Measurements from ENCODE around the gene H1-8.
A peak's percentile ranks its signal among the peaks of the same experiment; 100 is the strongest.

Gene H1-8

GRCh38 chr3:129596194-129597086 is 53.5 kb downstream of the H1-8 start:
- Mint-ChIP-seq H3K4me3 (peak overlapping the region; percentile 60 to 68 (median 65)), H3K27ac (peak overlapping the region; percentile 99), H3K36me3 (ENCODE audit: low read depth) (no peaks in the 10 kb centered on the region), H3K4me1 (peaks cover 85% of the 10 kb centered on the region), H3K9me3 (no peaks in the 10 kb centered on the region), H3K27me3 (ENCODE audit: low read depth) (no peaks in the 10 kb centered on the region)
- TF ChIP-seq CTCF (IDR thresholded peaks at IDR 0.05; ENCODE audit: unreplicated experiment in 3 of 3) = no peak

- H3K4me1 Mint-ChIP-seq = peaks cover 84% of the 10 kb centered on the region
- peak overlapping the region; percentile 99 for H3K27ac Mint-ChIP-seq
- H3K36me3 Mint-ChIP-seq (ENCODE audit: low read depth) = no peaks in the 10 kb centered on the region
- no peaks in the 10 kb centered on the region for H3K27me3 Mint-ChIP-seq (ENCODE audit: low read depth)
- H3K9me3 Mint-ChIP-seq = no peaks in the 10 kb centered on the region
- H3K4me3 Mint-ChIP-seq = peak overlapping the region; percentile 47 to 65 (median 49)
- TF ChIP-seq CTCF (IDR thresholded peaks at IDR 0.05; ENCODE audit: unreplicated experiment in 3 of 3) = no peak
Measured at GRCh38 chr3:129597087-129597999, 54.4 kb downstream of the H1-8 start.

GRCh38 chr3:129598000-129598381 is 55.0 kb downstream of the H1-8 start:
- H3K9me3 Mint-ChIP-seq = no peaks in the 10 kb centered on the region
- H3K36me3 Mint-ChIP-seq (ENCODE audit: low read depth) = no peaks in the 10 kb centered on the region
- peak overlapping the region; percentile 7 to 61 (median 48) for H3K4me3 Mint-ChIP-seq
- no peak for TF ChIP-seq CTCF (IDR thresholded peaks at IDR 0.05; ENCODE audit: unreplicated experiment in 3 of 3)
- no peaks in the 10 kb centered on the region for H3K27me3 Mint-ChIP-seq (ENCODE audit: low read depth)
- H3K27ac Mint-ChIP-seq = peak overlapping the region; percentile 99
- peaks cover 85% of the 10 kb centered on the region for H3K4me1 Mint-ChIP-seq

- Mint-ChIP-seq H3K36me3 (ENCODE audit: low read depth) (no peaks in the 10 kb centered on the region), H3K27ac (peak overlapping the region; percentile 99), H3K27me3 (ENCODE audit: low read depth) (no peaks in the 10 kb centered on the region), H3K9me3 (no peaks in the 10 kb centered on the region), H3K4me3 (peak overlapping the region in 2 of 3 experiments; percentile 36 to 48), H3K4me1 (peaks cover 85% of the 10 kb centered on the region)
- TF ChIP-seq CTCF (IDR thresholded peaks at IDR 0.05; ENCODE audit: unreplicated experiment in 3 of 3) = no peak
Measured at GRCh38 chr3:129598484-129598883, 55.5 kb downstream of the H1-8 start.

- Mint-ChIP-seq H3K36me3 (ENCODE audit: low read depth) (no peaks in the 10 kb centered on the region), H3K27me3 (ENCODE audit: low read depth) (peaks cover 3% of the 10 kb centered on the region), H3K4me1 (peaks cover 84% of the 10 kb centered on the region), H3K27ac (peak overlapping the region; percentile 99), H3K9me3 (no peaks in the 10 kb centered on the region), H3K4me3 (peak overlapping the region in 1 of 3 experiments; percentile 36)
- no peak for TF ChIP-seq CTCF (IDR thresholded peaks at IDR 0.05; ENCODE audit: unreplicated experiment in 3 of 3)
Measured at GRCh38 chr3:129599073-129599472, 56.1 kb downstream of the H1-8 start.

All from nephron (organoid).